ENCODE measurements around the gene ULK3.
"Not testable (repeated sequence)": the region's sequence is repeated elsewhere in the genome, so short reads cannot be mapped to it uniquely, and the experiment has no call there.

ULK3 gene

GRCh38 chr15:74842581-74843444 lies at the start of gene ULK3:
Gene ULK3 (minus strand): TSS chr15:74843156. CDS start chr15:74843105, 51 bp downstream.
- peak; percentile 93 for DNase-seq

DNA sequence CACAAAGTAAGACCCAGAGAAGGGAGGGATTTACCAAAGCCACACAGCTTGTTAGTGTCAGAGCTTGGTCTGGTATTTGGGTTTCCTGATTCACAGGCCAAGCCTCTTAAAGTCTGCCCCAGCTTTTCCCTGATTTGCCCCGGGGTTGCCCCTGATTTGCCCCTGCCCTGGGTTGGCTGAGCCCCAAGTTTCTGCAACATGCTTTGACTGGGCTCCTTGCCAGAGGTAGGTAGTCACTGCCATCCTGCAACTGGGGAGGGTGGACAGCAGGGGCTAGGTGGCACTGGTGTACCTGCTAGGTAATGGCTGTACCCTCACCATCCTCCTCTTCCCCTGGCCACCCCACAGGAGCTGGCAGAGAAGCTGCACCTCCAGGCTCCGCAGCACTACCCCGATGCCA lies 49.4 kb upstream of the ULK3 start:
- no peak for DNase-seq

- no peak for DNase-seq
These were observed 48.5 kb upstream of the ULK3 start for GRCh38 chr15:74891469-74891868.

GRCh38 chr15:74890665-74890960 lies 47.7 kb upstream of the ULK3 start:
- DNase-seq, result no peak

DNA sequence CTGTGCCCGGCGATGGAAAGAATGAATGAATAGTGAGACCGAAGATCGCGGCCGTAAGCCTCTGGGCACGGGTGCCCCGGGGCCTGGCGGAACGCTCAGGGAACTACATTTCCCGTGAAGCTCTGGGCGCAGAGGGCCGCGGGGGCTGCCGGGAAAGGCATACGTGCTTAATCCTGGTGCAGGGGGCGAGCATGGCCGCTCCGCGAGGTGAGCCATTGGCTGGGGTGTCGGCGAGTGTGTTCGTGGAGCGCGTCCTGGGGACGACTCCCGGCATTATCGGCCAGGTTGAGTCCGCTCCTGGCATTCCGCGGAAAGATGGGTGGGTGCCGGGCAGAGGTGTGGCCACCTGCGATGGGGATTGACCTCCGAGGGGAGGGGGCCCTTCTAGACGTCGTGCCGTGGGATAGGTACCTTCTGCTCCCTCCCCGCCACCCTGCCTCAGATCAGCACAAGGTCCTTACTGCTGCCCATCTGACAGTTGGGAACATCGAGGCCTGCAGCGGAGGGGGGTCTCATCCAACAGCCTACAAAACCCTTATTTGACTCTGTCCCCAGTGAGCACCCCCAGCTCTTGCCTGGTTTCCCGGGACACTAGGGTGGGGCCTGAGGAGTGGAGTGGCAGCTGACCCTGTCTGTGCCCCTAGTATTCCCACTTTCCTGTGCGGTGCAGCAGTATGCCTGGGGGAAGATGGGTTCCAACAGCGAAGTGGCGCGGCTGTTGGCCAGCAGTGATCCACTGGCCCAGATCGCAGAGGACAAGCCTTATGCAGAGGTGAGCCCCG lies 47.1 kb upstream of the ULK3 start, which contains the start of gene MPI:
TSS of gene MPI (plus strand) at position 160 of the 782 bp plus-strand sequence. CDS start at position 192, 32 bp downstream.
- DNase-seq, result peak; percentile 67

DNA sequence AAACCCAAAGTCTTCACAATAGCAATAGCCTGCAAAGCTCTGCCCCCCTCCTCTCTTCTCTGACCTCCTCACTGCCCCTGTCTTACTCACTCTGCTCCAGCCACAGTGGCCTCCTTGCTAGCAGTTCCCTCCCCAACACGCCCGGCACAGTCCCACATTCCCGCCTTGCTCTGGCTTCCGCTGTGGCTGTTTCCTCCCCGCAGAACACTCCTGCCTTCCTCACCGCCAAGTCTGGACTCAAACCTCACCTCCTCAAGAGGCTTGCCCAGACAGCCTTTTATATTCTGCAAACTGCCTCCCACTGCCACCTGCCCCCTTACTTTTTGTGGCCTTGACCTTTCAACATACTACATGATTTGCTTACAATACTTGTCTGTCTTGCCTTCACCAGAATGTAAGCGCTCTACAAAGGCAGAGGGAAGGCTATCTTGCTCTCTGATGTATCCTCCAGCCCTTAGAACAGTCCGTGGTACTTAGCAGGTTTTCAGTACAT lies 46.5 kb upstream of the ULK3 start:
- DNase-seq, result no peak

DNA sequence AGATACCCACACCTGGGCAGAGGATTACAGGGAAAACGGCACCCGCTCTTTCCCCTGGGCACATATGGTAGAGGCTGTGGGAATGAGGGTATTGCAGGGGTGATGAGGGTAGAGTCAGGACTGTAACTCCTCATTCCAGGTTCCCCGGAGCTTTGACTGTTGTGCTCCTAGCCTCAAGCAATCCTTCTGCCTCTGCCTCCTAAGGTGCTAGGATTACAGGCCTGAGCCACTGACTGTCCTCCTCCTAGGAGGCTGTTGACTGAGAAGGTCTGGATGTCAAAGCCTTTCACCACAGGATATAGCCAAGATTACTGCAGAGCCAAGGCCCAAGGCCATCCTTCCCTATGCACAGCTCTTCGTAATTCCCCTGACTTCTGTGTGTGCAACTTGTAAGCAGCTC lies 45.8 kb upstream of the ULK3 start:
- DNase-seq, result no peak

- not testable (repeated sequence) for DNase-seq
These were observed 44.7 kb upstream of the ULK3 start for GRCh38 chr15:74887537-74888193.

GRCh38 chr15:74885461-74885860 lies 42.5 kb upstream of the ULK3 start:
- no peak for DNase-seq

- DNase-seq, result no peak
These were observed 41.7 kb upstream of the ULK3 start for GRCh38 chr15:74884428-74885223.

DNA sequence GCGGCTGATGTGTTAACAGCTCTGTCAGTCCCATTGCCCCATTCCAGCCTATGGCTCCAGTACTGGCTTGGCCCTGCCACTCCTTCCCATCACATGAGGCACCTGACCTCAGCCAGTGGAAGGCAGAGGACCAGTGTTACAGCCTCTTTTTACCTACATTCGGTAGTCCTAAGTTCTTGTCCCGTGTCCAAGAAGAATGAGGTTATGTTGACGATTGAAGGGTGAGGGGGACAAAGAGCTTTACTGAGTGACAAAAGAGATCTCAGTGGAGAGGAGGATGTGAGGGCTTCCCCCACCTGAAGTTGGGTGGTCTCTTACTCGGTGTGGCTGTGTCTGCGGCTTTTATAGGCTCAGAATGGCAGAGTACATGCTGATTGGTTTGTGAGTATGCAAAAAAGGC lies 39.6 kb upstream of the ULK3 start:
- no peak for DNase-seq

DNA sequence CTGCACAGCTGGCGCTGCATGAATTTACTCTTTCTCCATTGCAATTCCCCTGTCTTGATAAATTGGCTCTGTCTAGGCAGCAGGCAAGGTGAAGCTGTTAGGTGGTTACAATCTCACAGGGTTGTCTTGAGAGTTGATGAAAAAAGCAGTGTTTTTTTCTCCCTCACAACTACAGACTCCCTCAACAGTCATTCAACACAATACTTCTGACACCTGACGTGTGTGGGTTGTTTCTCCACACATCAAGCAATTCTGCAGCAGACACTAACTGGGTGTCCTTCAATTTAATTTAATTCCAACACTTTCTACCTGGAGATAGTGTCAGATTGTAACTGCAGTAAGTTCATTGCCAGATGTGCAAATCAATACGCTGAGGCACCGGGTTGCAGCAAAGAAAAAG lies 35.3 kb upstream of the ULK3 start:
- no peak for DNase-seq

GRCh38 chr15:74873756-74874424 lies 30.9 kb upstream of the ULK3 start:
- no peak for DNase-seq

- peak; percentile 91 for DNase-seq
These were observed 30.2 kb upstream of the ULK3 start, which contains the start of gene SCAMP2 for GRCh38 chr15:74873036-74873755. Gene SCAMP2 (minus strand): TSS chr15:74873365. CDS start chr15:74873255, 110 bp downstream.

- DNase-seq, result no peak
These were observed 29.7 kb upstream of the ULK3 start for GRCh38 chr15:74872702-74873035.

GRCh38 chr15:74870436-74871215 lies 27.7 kb upstream of the ULK3 start:
- DNase-seq, result no peak

DNA sequence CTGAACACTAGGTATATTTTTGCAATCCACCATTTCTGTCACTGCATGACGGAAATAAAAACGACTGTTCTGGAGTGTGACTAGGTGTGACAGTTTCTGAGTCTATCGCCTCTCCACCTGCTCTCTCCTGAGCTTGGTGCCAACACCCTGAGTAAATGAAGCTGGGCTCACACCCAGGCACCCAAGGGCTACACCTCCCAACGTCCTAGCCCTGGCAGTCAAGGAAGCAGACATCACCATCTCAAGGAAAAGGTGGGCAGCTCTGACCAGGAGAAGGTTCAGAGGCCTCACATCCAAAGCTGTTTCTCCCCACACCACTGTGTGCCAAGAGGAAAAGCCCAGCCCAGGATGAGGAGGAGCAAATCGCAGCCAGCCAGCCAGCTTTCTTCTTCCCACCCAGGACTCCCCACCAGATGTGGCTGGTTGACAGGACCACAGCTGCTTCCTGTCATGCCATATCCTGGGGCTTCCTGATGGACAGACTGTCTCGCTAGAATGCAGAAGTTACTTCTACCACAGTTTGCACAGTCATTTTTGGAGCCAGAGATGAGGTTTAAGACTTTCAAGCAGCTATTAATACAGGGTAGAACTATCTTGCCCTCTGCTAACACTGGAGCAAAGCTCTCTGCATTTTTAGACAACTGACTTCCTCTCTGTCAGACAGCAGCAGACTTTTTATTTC lies 26.9 kb upstream of the ULK3 start:
- DNase-seq, result no peak

GRCh38 chr15:74869372-74869725 lies 26.4 kb upstream of the ULK3 start:
- DNase-seq, result no peak

- DNase-seq, result no peak
These were observed 25.1 kb upstream of the ULK3 start for GRCh38 chr15:74868059-74868458.

- DNase-seq, result no peak
These were observed 24.6 kb upstream of the ULK3 start for GRCh38 chr15:74867466-74868038.
